HG03025 (cell line): Measurements from ENCODE around the gene PROC.

Experiments used
- ATAC-seq: cut with Tn5 transposase; IDR thresholded peaks from one replicate; pipeline ENCODE4 v1.9.1; 2021; ENCODE audit warnings: mild to moderate bottlenecking, moderate library complexity; ENCODE audit not compliant: unreplicated experiment, low FRiP score

The PROC gene

DNA sequence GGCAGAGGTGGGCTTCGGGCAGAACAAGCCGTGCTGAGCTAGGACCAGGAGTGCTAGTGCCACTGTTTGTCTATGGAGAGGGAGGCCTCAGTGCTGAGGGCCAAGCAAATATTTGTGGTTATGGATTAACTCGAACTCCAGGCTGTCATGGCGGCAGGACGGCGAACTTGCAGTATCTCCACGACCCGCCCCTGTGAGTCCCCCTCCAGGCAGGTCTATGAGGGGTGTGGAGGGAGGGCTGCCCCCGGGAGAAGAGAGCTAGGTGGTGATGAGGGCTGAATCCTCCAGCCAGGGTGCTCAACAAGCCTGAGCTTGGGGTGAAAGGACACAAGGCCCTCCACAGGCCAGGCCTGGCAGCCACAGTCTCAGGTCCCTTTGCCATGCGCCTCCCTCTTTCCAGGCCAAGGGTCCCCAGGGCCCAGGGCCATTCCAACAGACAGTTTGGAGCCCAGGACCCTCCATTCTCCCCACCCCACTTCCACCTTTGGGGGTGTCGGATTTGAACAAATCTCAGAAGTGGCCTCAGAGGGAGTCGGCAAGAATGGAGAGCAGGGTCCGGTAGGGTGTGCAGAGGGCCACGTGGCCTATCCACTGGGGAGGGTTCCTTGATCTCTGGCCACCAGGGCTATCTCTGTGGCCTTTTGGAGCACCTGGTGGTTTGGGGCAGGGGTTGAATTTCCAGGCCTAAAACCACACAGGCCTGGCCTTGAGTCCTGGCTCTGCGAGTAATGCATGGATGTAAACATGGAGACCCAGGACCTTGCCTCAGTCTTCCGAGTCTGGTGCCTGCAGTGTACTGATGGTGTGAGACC is at the start of gene PROC:
Gene PROC (plus strand): TSS at position 128 of the 812 bp plus-strand sequence. CDS start 1,516 bp downstream, outside the sequence.
- no peak for ATAC-seq

DNA sequence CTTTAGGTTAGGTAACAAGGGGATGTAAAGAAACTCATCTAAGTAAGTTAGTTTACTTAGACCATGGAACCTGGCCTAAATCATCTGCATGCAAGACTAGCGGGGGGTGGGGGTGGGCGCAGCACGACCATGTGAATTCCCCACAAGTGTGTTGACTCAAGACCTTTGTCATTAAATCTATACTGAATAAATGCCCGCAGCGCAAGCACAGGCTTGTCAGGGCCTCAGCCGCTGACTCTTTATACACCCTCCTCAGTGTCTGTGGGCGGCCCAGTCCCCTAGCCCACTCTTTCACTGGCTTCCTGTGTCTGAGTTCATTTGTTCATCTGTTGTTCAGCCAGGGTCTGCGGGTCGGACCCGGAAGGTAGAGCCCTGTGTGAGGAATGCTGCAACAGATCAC is 48.2 kb upstream of the PROC start:
- ATAC-seq = no peak

DNA sequence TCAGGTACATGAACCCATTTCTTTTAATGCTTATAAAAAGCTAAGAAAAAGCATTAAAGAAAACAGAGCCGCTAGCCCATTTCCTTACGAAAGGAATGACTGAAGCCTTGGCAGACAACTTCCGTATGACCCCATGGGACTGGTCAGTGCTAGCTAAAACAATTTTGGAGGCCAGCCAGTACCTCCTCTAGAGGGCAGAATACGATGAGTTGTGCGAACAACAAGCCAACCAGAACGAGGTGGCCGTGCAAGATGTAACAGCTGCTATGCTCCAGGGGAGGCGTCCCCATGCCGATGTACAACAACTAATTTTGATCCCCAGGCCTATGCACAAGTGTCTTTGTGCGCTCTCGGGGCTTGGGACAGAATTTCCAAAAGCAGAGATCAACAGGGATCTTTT is 47.2 kb upstream of the PROC start:
- ATAC-seq = no peak

DNA sequence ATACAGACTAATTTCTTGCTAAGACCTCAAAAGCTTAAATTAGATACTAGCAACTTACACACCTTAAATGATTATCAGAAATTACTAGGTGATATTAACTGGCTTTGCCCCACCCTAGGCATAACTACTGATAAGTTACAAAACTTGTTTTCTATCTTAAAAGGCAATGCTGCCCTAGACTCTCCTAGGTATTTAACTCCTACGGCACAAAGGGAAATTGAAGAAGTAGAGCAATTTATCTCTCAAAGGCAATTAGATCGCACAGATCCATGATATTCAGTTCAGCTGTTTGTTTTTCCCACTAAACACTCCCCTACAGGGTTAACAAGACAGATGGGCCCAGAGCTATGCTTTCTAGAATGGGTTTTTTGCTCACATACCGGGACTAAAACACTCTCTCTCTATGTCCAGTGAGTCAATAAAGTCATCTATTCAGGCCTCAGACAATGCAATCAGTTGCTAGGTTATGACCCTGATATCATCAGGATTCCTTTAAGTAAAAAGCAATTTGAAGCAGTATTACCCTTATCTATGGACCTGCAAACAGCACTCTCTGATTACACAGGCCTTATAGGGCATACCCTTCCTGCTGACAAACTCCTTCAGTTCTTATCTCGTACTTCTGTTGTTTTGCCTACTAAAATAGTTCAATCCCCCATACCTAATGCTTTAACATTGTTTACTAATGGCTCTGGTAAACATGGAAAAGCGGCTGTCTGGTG is 44.7 kb upstream of the PROC start:
- ATAC-seq = no peak

DNA sequence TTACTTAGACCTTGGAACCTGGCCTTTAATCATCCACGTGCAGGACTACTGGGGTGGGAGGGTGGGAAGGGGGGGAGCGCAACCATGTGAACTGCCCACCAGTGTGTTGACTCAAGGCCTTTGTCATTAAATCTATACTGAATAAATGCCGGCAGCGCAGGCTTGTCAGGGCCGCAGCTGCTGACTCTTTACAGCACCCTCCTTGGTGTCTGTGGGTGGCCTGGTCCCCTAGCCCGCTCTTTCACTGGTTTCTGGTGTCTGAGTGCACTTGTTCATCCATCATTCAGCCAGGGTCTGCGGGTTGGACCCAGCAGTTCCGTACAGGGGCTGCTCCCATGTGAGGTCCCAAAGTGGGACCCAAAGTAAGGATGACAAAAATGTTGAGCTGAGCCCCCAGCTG is 42.0 kb upstream of the PROC start:
- ATAC-seq = no peak

DNA sequence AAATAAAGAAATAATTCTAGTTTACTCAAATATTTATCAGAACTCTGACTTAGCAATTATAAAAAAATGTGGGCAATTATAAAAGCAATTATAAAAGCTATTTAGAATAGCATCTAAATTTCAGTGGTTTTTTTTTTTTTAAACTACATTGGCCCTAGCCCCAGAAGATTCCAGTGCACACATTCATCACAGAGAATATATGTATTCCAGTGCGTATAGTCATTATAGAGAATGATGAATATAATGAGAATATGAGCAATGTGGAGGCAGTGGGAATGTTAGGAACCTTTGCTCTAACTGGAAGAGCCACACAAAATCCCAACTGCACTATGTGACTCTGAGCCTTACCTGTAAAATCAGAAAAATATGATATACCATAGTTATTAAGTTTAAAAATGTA is 41.0 kb upstream of the PROC start:
- no peak for ATAC-seq

DNA sequence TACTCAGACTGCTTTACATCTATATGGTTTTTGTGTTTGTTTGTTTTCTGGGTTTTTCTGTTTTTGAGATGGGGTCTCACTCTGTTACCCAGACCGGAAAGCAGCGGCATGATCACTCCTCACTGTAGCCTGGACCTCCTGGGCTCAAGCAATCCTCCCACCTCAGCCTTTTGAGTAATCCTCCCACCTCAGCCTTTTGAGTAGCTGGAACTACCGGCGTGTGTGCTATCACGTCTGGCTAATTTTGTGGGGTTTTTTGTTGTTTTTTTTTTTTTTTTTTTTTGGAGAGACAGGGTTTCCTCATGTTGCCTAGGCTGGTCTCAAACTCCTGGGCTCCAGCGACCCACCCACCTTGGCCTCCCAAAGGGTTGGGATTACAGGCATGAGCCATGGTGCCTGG is 39.5 kb upstream of the PROC start:
- no peak for ATAC-seq

DNA sequence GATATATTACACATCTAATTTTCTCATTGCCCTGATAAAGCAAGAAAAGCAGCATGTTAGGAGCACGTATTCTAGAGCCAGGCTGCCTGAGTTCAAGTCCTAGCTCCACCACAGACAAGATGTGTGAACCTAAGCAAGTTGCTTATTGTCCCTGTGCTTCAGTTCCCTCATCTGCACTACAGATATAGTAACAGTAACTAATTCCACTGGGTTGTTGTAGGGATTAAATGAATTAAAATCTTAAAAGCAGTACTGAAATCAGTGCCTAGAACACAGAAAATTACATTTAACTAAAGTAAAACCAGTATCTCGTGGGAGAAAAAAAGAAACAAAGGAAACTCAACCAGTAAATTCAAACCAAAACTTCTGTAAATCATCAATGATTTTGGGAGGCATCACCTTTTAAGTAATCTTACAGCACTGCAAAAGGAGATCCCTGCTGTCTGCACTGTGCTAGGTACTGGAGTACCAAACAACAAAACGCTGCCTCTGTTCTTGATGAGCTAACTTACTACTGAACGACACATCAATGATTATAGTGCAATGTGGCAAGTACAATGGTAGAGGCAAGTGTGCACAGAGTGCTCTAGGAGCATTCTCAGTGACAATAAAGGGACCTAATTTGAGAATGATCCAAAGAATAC is 38.4 kb upstream of the PROC start:
- ATAC-seq = no peak

DNA sequence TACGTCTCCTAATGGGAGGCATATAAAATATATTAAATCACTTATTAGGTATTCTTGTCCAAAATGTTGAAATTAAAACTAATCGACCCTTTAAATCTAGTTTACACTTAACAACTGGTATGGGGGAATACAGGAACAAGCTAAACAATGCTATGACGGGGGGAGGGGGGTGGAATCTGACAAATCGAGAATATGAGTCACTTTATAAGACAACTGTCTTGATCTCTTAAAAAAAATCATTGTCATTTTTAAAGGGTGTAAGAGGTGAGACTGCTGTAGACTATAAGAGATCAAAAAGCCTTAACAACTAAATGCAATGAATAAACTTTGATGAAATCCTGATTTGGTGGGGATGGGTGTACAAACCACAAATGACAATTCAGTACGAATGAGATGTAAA is 36.5 kb upstream of the PROC start:
- no peak for ATAC-seq

DNA sequence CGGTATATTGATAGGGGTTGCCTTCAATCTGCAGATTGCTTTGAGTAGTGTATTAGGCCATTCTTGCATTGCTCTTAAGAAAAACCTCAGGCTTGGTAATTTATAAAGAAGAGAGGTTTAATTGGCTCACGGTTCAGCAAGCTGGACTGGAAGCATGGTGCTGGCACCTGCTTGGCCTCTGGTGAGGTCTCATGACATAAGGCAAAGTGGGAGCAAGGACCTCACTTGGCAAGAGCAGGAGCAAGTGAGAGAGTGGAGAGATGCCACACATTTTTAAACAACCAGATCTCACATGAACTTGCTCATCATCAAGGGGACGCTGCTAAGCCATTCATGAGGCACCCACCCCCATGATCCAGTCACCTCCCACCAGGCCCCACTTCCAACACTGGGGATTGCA is 35.4 kb upstream of the PROC start:
- no peak for ATAC-seq

DNA sequence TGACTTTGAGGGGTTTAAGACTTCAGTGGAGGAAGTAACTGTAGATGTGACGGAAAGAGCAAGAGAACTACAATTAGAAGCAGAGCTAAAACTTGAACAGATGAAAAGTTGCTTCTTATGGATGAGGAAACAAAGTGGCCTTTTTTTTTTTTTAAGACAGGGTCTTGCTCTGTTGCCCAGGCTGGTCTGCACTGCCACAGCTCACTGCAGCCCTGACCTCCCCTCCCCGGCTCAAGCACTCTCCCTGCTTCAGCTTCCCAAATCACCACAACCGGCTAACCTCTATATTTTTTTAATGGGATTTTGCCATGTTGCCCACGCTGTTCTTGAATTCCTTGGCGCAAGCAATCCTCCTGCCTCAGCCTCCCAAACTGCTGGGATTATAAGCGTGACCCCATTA is 33.7 kb upstream of the PROC start:
- ATAC-seq = no peak

DNA sequence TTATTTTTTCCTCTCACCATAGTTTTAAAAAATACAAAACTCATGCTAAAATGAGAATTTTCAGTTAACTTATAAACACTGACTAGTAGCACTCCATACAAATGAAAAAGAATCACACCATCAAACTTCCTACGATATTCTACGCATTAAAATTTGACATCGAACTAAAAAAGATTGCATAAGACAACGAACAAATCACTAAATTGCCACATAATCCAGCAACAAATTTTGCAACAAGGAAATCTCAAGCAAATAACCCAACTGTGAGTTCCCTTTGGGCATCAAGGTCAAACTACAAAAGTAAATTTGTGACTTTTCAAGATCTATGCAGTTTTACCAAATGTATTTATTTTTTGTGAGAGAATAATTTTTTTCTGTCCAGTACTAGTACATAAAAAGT is 32.0 kb upstream of the PROC start:
- ATAC-seq = no peak

DNA sequence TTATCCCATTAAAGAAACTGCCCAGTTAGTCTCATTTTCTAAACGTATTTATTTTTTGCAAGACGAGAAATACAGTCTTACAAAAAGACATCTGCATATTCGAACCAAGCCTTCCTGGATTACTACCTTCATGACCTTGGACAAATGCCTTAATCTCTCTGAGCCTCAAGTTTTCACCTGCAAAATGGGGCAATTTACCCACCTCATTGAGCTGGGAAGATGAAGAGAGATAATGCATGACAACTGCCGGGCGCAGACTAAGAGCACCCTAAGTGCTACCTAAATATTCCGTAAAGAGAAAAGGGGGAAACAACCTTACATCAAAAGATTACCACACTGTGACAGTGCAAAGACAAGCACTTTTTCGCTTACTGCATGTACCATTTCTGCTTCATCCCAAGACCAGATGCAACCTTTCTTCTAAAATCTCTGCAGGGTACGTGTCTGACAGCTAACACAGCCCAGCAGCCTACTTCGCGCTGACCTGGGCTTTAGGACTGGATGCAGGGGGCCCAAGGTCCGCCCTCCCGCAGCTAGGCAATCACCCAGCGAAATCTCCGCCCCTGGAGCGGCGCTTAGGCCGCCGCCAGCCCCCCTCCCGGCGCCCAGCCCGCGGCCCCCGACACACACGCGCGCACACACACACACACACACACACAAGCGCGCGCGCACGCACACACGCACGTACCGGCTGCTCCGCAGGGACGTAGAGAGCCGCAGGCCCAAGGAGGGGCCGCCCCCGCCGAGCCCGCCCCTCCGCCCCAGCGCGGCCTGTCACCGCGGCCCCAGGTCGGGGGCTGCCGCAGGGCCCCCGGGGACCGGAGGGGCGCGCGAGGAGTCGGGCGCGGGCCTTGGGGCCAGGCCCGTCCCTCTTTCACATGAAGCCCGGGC is 31.2 kb upstream of the PROC start:
- peak; percentile 67 for ATAC-seq

DNA sequence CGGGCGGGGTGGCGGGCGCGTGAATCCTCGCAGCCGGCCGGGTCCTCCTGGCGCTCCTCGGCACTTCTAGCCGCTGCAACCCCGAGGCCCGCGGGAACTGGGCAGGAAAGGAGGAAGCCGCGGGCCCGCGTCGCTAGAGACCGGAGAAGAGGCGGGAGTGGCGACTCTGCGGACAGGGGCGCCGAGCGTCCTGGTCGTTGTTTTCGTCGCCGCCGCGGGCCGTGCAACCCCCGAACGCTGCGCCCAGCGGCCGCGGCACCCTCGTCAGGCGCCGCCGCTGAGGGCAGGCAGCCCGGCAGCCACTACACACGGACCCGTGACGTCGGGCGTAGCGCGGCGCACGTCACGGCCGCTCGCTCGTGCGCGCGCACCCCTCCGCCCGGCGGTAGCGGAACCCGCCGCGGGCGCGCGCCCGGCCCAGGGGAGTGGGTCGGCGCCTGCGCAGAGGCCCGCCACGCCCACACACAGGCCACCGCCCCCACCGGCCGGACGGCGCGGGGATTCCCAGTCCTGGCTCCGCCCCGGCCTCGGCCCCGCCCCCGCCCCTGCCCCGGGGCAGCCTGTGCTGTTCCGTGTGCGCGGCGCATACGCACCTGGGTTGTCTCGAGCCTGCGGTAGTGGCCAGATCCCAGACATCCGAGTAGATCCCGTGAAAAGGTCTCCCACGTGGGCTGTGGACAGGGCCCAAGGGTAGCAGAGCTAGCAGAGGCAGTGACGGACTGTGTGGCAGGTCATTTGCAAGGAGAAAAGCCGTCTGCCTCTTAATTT is 30.4 kb upstream of the PROC start, which contains the start of gene MAP3K2:
Gene MAP3K2 (minus strand): TSS at position 321 of the 768 bp plus-strand sequence. CDS start 44,846 bp downstream, outside the sequence.
- peak; percentile 71 for ATAC-seq

DNA sequence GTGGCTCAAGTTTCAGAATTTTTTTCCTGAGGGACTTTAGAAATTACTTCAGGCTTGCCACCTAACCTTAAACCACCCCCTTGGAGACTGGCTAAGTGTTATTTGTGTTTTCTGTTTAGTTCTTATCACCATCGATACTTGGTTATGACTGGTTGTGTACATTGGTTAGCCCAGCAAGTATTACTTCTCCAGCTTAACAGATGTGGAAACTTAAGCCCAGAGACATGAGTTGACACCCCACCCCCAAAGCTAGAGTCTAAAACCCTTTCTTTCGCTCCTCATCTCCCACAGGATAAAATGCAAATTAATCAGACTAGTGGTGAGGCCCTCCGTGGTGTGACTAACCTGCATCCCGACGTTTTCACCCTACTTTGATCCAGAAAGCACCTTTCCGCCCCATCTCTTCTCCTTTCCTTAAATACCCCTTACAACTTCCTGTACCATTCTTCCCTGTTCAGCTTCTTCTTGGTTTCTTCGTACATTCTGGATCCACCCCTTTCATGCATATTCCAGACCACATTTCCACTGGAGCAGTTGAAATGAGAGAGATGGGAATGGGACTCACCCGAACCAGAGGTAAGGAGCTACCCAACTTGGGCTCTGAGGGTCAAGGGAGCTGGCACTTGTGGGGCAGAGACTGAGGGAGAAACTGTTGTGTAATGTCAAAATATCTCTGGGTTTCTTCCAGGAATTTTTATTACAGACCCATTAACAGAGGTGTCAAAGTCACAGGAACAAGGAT is 29.6 kb upstream of the PROC start:
- no peak for ATAC-seq

DNA sequence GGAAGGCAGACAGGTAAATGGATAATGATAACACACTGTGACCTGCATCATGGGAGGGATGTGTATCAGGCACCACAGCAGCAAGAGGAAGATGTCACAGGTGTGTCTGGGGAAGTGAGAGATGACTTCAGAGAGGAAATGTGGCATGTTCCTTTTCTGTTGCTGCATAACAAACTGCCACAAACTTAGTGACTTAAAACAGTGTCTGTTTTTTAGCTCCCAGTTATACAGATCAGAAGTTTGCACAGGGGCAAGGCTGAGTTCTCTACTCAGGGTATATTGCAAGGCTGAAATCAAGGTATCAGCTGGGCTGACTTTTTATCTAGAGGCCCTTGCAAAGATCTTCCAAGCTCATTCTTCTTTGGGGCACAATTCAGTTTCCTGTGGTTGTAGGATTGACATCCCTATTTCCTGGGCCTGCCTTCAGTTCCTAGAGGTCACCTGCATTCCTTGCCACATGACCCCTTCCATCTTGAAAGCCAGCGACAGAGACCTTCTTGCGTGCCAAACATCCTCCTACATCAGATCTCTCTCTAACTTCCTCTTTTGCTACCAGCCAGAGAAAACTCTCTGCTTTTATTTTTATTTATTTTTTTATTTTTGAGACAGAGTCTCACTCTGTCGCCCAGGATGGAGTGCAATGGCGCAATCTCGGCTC is 28.3 kb upstream of the PROC start:
- no peak for ATAC-seq

DNA sequence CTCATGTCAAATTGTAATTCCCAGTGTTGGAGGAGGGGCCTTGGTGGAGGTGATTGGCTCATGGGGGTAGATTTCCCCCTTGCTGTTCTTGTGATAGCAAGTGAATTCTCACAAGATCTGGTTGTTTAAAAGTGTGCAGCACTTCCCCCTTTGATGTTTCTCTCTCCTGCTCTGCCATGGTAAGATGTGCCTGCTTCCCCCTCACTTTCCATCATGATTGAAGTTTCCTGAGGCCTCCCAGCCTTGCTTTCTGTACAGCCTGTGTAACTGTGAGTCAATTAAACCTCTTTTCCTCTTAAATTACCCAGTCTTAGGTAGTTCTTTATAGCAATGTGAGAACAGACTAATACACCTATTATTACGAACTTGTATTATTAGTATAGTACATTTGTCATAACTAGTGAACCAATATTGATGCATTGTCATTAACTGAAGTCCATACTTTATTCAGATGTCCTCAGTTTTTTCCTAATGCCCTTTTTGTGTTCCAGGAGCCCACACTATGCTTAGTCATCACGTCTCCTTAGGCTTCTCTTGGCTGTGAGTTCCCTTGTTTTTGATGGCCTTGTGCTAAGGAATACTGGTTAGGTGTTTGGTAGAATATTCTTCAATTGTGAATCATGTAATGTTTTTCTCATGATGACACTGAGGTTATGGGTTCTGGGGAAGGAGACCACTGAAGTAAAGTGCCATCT is 25.9 kb upstream of the PROC start:
- no peak for ATAC-seq
